GM12891 (cell line): Measurements from ENCODE around the gene TEAD1.

Experiments
- POLR2A ChIP-seq: IDR thresholded peaks from 2 replicates; pipeline ENCODE4 v1.6.1; 2011; ENCODE audit warnings: low read depth, low read length, control low read depth
- POLR2AphosphoS5 ChIP-seq: IDR thresholded peaks from 2 replicates; pipeline ENCODE4 v1.6.1; 2011; ENCODE audit warnings: low read depth, low read length, control low read depth
- TAF1 ChIP-seq: IDR thresholded peaks from 2 replicates; pipeline ENCODE4 v1.6.1; 2011; ENCODE audit warnings: low read depth, low read length, control low read depth

DNA sequence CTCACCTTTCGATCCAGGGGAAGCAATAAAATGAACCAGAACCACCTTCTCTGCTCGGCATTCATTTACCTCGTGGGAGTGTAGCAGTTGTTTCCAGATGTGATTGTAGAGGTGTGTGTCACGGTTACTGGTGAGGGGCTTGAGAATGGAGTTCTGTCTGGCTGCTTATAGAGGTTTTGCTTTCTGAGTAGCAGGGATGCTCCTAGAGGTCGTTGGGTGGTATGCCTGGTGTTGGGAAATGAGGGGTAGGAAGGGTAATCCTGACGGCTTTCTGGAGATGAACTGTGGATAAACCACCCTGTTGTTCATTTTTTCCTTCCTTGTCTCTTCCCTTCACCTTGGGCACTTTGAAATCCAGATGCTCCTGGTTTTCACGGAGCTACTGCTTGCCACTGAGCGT is 8.1 kb downstream of the TEAD1 start:
- TF ChIP-seq POLR2A (no peak), POLR2AphosphoS5 (no peak), TAF1 (no peak)
